Memory B cell (primary cell): ENCODE results near the gene NENF.
"Not testable (repeated sequence)": the region's sequence is repeated elsewhere in the genome, so short reads cannot be mapped to it uniquely, and the experiment has no call there.

Experiments
- ATAC-seq: fragments of 150-1000 bp; cut with Tn5 transposase; 2 replicates; pipeline ENCODE4 v1.10.0; 2021; ENCODE audit warnings: low read depth, mild to moderate bottlenecking, moderate library complexity
- DNase-seq, 2 donors: peaks; one replicate each; pipeline ENCODE4 v3.0.0; 2022; ENCODE audit warnings: low spot score in 2 of 2
- H3K27ac Mint-ChIP-seq: one replicate; pipeline ENCODE4 v1.8.0; 2022; ENCODE audit warnings: mild to moderate bottlenecking, moderate library complexity, mixed read lengths
- H3K27me3 Mint-ChIP-seq: one replicate; pipeline ENCODE4 v1.8.0; 2022; ENCODE audit warnings: mixed read lengths
- H3K36me3 Mint-ChIP-seq: one replicate; pipeline ENCODE4 v1.8.0; 2022; ENCODE audit warnings: mild to moderate bottlenecking, mixed read lengths
- H3K4me1 Mint-ChIP-seq: one replicate; pipeline ENCODE4 v1.8.0; 2022; ENCODE audit warnings: mixed read lengths
- H3K4me3 Mint-ChIP-seq: one replicate; pipeline ENCODE4 v1.8.0; 2022; ENCODE audit warnings: mild to moderate bottlenecking, moderate library complexity, mixed read lengths
- H3K9me3 Mint-ChIP-seq: one replicate; pipeline ENCODE4 v1.8.0; 2022; ENCODE audit warnings: mixed read lengths

The NENF gene

GRCh38 chr1:212475831-212476230 is 43.1 kb downstream of the NENF start:
- not testable (repeated sequence) for H3K9me3 Mint-ChIP-seq, DNase-seq, H3K27ac Mint-ChIP-seq, H3K4me1 Mint-ChIP-seq, H3K4me3 Mint-ChIP-seq, H3K36me3 Mint-ChIP-seq, H3K27me3 Mint-ChIP-seq, ATAC-seq

GRCh38 chr1:212477014-212477679 is 44.4 kb downstream of the NENF start:
- no peaks in the 10 kb centered on the region for H3K9me3 Mint-ChIP-seq
- H3K36me3 Mint-ChIP-seq: no peaks in the 10 kb centered on the region
- DNase-seq (peak; percentile 73 to 80), ATAC-seq (peak; percentile 95)
- H3K27ac Mint-ChIP-seq: no peak overlapping the region
- peaks cover 4% of the 10 kb centered on the region for H3K4me1 Mint-ChIP-seq
- no peak overlapping the region for H3K4me3 Mint-ChIP-seq
- peaks cover 13% of the 10 kb centered on the region for H3K27me3 Mint-ChIP-seq

DNA sequence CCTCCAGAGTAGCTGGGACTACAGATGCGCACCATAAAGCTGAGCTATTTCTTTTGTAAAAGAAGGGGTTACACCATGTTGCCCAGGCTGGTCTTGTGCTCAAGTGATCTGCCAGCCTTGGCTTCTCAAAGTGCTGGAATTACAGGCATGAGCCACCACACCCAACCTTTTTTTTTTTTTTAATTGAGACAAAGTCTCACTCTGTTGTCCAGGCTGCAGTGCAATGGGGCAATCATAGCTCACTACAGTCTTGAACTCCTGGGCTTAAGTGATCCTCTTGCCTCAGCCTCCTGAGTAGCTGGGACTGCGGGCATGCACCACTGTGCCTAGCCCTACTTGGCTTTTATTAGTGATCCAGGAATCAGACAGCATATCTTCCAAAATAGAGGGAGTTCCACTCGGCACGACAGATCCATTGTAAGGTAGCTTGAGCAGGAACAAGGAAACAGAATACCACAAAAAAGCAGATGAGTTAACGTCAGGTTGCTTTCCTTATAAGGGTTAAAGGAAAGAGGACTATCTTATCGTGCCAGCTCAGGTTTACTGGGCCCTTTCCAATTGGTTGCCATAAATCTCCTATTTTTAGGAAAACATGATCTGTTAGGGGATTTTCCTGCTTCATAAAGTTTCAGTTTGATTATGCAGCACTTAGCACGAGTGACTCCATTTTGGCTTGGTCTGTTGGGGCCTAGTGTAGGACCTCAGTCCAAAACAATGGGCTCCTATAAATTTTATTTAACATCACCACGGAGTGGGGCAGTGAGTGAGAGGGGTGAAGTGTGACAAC is 45.2 kb downstream of the NENF start:
- H3K4me3 Mint-ChIP-seq: no peak overlapping the region
- ATAC-seq: no peak
- H3K27ac Mint-ChIP-seq: no peak overlapping the region
- H3K36me3 Mint-ChIP-seq: no peaks in the 10 kb centered on the region
- H3K4me1 Mint-ChIP-seq: peaks cover 4% of the 10 kb centered on the region
- no peaks in the 10 kb centered on the region for H3K9me3 Mint-ChIP-seq
- peaks cover 16% of the 10 kb centered on the region for H3K27me3 Mint-ChIP-seq
- no peak for DNase-seq

DNA sequence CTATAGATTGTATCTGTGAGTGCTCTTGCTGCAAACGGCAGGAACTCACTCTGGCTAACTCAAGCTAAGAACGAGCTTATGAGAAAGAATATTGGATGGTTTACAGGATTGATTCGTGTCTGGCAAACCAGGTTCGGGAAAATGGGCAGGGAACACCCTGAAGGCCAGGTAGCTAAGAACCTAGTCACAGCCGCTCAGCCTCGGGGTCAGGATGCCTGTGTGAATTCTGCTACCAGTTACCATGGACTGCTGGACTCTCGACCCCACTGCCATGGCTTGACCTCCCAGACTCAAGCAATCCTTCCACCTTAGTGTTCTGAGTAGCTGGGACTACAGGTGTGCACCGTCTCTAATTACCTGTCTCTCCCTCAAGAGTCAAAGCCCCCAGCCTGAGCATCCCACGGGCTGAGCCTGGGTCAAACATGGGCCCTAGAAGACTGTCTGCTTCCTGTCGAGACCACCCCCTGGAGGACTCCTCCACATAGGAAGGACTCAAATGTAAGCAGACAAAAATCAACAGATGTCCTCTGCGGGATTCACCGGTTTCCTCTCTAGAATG is 45.8 kb downstream of the NENF start:
- no peaks in the 10 kb centered on the region for H3K9me3 Mint-ChIP-seq
- H3K27ac Mint-ChIP-seq: no peak overlapping the region
- H3K36me3 Mint-ChIP-seq: no peaks in the 10 kb centered on the region
- no peak overlapping the region for H3K4me3 Mint-ChIP-seq
- H3K4me1 Mint-ChIP-seq: peaks cover 4% of the 10 kb centered on the region
- no peak for DNase-seq
- H3K27me3 Mint-ChIP-seq: peaks cover 16% of the 10 kb centered on the region
- ATAC-seq: no peak

GRCh38 chr1:212479188-212479587 is 46.5 kb downstream of the NENF start:
- DNase-seq (no peak), ATAC-seq (no peak)
- no peaks in the 10 kb centered on the region for H3K9me3 Mint-ChIP-seq
- no peak overlapping the region for H3K4me3 Mint-ChIP-seq
- peaks cover 16% of the 10 kb centered on the region for H3K27me3 Mint-ChIP-seq
- H3K36me3 Mint-ChIP-seq: no peaks in the 10 kb centered on the region
- H3K4me1 Mint-ChIP-seq: peaks cover 4% of the 10 kb centered on the region
- no peak overlapping the region for H3K27ac Mint-ChIP-seq

GRCh38 chr1:212480711-212481437 is 48.2 kb downstream of the NENF start:
- not testable (repeated sequence) for H3K4me3 Mint-ChIP-seq, H3K27ac Mint-ChIP-seq, H3K9me3 Mint-ChIP-seq

GRCh38 chr1:212481438-212481767 is 48.7 kb downstream of the NENF start:
- ATAC-seq (no peak), DNase-seq (no peak)
- peaks cover 16% of the 10 kb centered on the region for H3K27me3 Mint-ChIP-seq
- no peak overlapping the region for H3K27ac Mint-ChIP-seq
- no peaks in the 10 kb centered on the region for H3K9me3 Mint-ChIP-seq
- H3K36me3 Mint-ChIP-seq: no peaks in the 10 kb centered on the region
- H3K4me3 Mint-ChIP-seq: no peak overlapping the region
- H3K4me1 Mint-ChIP-seq: peaks cover 4% of the 10 kb centered on the region

More at GRCh38 chr1:212480711-212481437, 48.2 kb downstream of the NENF start:
- not testable (repeated sequence) for ATAC-seq, H3K4me1 Mint-ChIP-seq, H3K36me3 Mint-ChIP-seq, DNase-seq
- H3K27me3 Mint-ChIP-seq: peaks cover 16% of the 10 kb centered on the region

DNA sequence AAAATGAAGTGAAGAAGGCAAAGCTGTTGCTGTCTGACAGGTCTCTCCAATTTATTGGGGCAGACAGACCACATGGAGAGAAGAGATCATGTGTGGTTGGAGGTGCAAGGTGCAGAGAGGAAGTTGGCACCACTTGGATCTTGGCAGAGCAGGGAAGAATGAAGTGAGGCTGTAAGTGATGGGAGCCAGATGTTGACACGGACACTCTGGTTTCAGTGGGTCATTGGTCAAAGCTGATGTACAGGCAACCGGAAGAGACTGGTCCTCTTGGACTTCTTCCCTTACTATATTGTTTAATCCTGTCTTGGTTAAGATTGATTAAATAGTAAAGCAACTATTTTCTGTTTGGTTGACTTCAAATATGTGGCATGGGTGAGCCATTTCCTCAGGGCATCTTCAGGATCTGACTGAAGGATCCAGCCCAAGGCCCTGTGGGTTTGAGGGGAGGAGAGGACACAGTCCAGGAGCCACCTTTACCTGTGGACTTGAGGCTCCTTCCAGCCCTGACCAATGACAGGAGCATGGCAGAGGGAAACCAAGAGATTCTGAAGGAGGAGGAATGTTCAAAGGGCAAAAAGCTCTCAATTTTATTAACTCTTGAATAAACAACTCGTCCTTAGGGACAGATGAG is 49.4 kb downstream of the NENF start:
- Mint-ChIP-seq H3K4me1 (no peaks in the 10 kb centered on the region), H3K4me3 (no peak overlapping the region), H3K27ac (no peak overlapping the region), H3K36me3 (no peaks in the 10 kb centered on the region), H3K27me3 (peaks cover 16% of the 10 kb centered on the region), H3K9me3 (no peaks in the 10 kb centered on the region)
- ATAC-seq (no peak), DNase-seq (no peak)

DNA sequence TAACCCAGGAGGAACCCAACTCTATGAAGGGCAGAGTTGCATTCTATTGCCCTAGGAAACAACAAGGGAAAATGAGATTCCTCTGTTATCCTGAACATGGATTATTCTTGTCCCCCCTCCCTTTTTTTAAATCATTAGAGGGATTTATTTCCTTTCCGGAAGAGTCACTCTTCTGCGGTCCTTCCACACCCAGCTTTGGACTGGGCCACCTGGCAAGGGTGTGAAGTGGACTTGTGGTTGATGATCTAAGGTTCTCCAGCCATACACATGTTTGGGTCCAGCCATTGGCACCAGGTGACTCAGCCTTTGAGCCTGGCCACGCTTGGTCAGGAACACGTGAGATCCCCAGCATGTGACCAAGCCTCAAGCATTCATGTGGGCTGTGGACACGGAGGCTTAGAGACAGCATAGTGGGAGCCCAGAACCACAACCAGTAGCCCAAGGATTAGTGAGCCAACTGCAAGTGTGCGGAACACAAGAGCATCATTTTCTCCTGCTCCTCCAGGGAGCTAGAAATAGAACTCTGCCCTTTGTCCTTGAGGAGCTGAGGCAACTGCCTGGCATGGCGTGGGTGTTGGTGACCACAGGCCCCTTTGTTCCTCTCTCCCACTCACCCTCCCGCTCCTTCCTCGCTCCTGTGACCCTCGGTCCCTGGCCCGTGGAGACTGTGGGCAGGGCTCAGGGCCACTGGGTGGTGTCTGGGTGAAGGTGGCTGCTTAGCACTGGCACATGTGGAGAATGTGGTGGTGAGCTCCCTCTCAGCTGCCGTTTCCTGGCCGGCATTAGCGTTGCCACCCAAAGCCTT is 50.1 kb downstream of the NENF start:
- H3K27ac Mint-ChIP-seq: no peak overlapping the region
- H3K27me3 Mint-ChIP-seq: peaks cover 16% of the 10 kb centered on the region
- no peak for ATAC-seq
- H3K9me3 Mint-ChIP-seq: no peaks in the 10 kb centered on the region
- H3K36me3 Mint-ChIP-seq: no peaks in the 10 kb centered on the region
- no peaks in the 10 kb centered on the region for H3K4me1 Mint-ChIP-seq
- H3K4me3 Mint-ChIP-seq: no peak overlapping the region
- DNase-seq: no peak

DNA sequence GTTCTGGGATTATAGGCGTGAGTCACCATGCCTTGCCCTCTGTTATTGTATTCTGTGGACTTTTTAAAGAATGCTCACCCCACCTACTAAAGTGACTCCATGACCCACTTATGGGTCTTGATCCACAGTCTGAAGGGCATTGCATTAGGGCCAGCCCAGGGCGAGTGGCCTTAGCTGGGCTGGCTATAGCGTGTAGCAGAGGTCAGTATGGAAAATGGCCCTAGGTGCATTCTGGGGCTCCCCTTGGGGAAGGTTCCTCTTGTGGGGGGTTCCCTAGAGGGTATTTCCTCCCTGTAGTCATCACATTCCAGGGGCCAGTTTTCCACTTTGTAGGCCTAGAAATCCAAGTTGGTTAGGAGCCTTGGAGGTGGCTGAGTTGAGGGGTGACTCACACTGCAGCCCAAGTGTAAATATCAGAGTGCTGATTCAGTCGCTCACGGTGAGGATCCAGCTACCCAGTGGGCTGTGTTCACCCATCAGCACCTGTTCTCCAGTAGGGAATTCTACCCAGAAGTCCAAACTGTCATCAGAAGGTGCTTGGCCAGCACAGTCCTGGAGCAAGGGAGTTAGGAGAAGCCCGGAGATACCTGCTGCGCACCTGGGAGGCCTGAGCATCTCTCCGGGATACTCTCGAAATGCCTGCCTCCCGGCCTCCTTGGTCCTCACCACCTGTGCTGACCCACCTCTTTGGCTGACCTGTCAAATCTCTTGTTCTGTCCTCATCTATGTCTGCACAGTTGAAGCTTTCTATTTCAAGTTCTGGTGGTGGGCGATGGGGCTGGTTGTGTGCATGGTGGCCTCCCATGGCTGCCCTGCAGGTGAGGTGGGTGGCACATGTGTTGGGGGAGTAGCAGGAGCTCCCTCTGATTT is 52.2 kb downstream of the NENF start:
- H3K4me3 Mint-ChIP-seq: no peak overlapping the region
- H3K27me3 Mint-ChIP-seq: peaks cover 10% of the 10 kb centered on the region
- DNase-seq: no peak
- H3K9me3 Mint-ChIP-seq: no peaks in the 10 kb centered on the region
- H3K27ac Mint-ChIP-seq: no peak overlapping the region
- no peak for ATAC-seq
- H3K4me1 Mint-ChIP-seq: no peaks in the 10 kb centered on the region
- no peaks in the 10 kb centered on the region for H3K36me3 Mint-ChIP-seq

DNA sequence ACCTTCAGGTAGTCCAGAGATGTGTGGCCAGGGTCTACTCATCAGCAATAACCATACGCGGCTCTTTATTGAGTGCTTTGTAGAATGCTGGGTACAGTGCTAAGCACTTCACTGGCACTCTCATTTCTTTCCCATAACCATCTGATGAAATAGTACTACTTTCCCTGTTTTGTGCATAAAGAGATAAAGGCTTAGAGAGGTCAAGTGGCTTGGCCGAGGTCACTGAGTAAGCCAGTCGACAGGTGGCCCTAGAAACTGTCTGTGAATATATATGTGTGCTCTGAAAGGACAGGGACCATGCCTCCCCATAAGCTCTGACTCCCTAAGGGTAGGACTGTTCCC is 52.8 kb downstream of the NENF start:
- Mint-ChIP-seq H3K36me3 (no peaks in the 10 kb centered on the region), H3K4me3 (no peak overlapping the region), H3K9me3 (no peaks in the 10 kb centered on the region), H3K27ac (no peak overlapping the region), H3K4me1 (no peaks in the 10 kb centered on the region), H3K27me3 (peaks cover 10% of the 10 kb centered on the region)
- ATAC-seq (no peak), DNase-seq (no peak)

DNA sequence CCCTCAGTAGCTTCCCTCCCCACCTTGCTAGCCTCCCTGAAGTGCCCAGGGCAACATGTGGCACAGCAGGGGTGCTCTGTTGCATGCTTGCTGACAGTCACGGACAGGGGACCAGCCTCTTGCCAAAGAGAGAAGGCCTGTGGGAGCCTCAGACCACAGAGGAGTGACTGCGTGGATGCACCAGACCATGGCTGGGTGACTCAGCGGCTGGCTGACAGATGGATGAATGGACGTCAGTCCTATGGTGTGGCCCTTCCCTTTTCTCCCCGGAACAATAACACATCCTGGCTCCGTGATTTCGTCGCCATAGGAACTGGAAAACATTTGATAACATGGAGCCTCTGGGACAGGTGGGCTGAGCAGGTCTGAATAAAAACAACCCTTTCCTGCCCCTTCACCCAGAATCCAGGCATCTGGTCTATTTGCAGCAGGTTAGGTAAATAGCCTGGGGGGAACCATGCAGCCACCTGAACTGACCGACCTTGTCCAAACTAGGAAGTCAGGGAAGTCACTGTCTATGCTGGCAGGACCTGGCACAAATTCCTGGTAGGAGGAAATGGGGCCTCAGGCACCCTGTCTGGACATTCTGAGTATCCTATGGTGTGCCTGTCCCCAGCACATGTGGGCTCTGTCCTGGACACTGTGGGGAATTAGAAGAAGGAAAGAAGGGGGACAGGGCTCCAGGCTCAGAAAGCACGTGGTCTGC is 53.3 kb downstream of the NENF start:
- ATAC-seq: peak; percentile 31
- peaks cover 7% of the 10 kb centered on the region for H3K27me3 Mint-ChIP-seq
- no peak overlapping the region for H3K4me3 Mint-ChIP-seq
- H3K27ac Mint-ChIP-seq: no peak overlapping the region
- H3K4me1 Mint-ChIP-seq: no peaks in the 10 kb centered on the region
- no peak for DNase-seq
- no peaks in the 10 kb centered on the region for H3K9me3 Mint-ChIP-seq
- H3K36me3 Mint-ChIP-seq: no peaks in the 10 kb centered on the region
